Omental fat pad (tissue), 4 donors: ENCODE data around the gene ARHGAP10. TPM values are rescaled to one million over a fixed set of nuclear protein-coding genes. Genes with fewer than 3 reads are reported as not detected.

Source experiments
- ATAC-seq: fragments of 150-250 bp; one replicate; pipeline ENCODE4 v1.9.1; 2016; ENCODE audit warnings: mild to moderate bottlenecking, moderate library complexity; ENCODE audit not compliant: low FRiP score
- DNase-seq: peaks from one replicate; pipeline ENCODE4 v3.0.0-alpha.2; 2019; ENCODE audit warnings: low spot score
- CTCF ChIP-seq, 3 donors: fragments of 450-650 bp; IDR thresholded peaks; one replicate each; pipeline ENCODE4 v1.5.1; 2016 to 2017; ENCODE audit warnings: antibody characterized with exemption in 3 of 3, mild to moderate bottlenecking in 3 of 3, moderate library complexity in 2 of 3
- total RNA-seq, 4 donors: library from RNA; depleted of rRNA; stranded (reverse); fragments of >200 nt; gene quantifications; one replicate each; pipeline ENCODE4 v1.1.0, GENCODE V29; 2016

Gene ARHGAP10
- total RNA-seq, 4 donors from 2014 or later: 48.7 to 96.2 (median 57.0) TPM

- ATAC-seq: no peak
- TF ChIP-seq CTCF (IDR thresholded peaks at IDR 0.05): no peak
- no peak for DNase-seq
Observed at GRCh38 chr4:148053298-148054003, 321.6 kb downstream of the ARHGAP10 start.

GRCh38 chr4:148054275-148054674, 322.4 kb downstream of the ARHGAP10 start:
- DNase-seq (no peak), ATAC-seq (no peak)
- no peak for TF ChIP-seq CTCF (IDR thresholded peaks at IDR 0.05)

- ATAC-seq: no peak
- no peak for TF ChIP-seq CTCF (IDR thresholded peaks at IDR 0.05)
- DNase-seq: no peak
Observed at GRCh38 chr4:148055844-148056243, 324.0 kb downstream of the ARHGAP10 start.

- ATAC-seq: peak; percentile 67
- DNase-seq: peak; percentile 36
- TF ChIP-seq CTCF (IDR thresholded peaks at IDR 0.05): no peak
Observed at GRCh38 chr4:148056879-148057278, 325.0 kb downstream of the ARHGAP10 start.

- TF ChIP-seq CTCF (IDR thresholded peaks at IDR 0.05): no peak
- DNase-seq: no peak
- ATAC-seq: no peak
Observed at GRCh38 chr4:148057516-148057915, 325.6 kb downstream of the ARHGAP10 start.

- no peak for TF ChIP-seq CTCF (IDR thresholded peaks at IDR 0.05)
- no peak for DNase-seq
- no peak for ATAC-seq
Observed at GRCh38 chr4:148057984-148058859, 326.3 kb downstream of the ARHGAP10 start.
